Measurements from ENCODE around the gene CALR3. TPM values are rescaled to one million over a fixed set of nuclear protein-coding genes. Genes with fewer than 3 reads are reported as not detected.

Gene CALR3
- total and polyA plus RNA-seq, 2 of the 8 experiments (the other 6 are each of a cell fraction or from before 2014, with no cell fraction given), result 0.11 to 0.32 TPM

DNA sequence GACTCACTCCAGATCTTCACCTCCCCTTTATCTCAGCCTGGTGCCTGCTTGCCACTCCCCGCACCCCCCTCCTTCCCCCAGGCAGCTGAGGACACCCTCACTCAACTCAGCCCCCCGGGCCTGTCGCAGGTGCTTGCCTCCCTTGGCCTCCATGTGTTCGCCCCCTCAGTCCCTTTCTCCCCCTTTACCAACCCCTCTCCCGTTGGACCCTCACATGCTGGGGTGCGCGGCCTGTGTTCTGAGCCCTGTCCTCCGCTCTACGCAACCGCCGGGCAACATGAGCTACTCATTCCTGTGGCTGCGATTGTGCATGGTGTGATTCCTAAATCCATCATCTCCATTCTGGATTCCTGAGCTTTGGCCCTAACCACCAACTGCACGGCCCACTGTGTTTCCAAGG is 41.1 kb upstream of the CALR3 start:
- no peak overlapping the region for H3K23ac ChIP-seq (ENCODE audit: insufficient read length)
- WGBS, 2 experiments (ENCODE audit: extremely low coverage in 1 of 2, insufficient coverage in 1 of 2, insufficient read length in 1 of 2, insufficient replicate concordance in 2 of 2, low coverage in 1 of 2, low lambda C conversion rate in 2 of 2, missing lambda C conversion rate in 1 of 2), result 95% methylated on average over 10 of the region's 13 CpGs; no CpG with 5 or more reads in 1 of the 2 experiments
- H2BK5ac ChIP-seq (ENCODE audit: low read depth, low read length), result no peak overlapping the region
- no peak for TF ChIP-seq SRF (IDR thresholded peaks at IDR 0.05; ENCODE audit: low read depth, low read length)
- no peak for TF ChIP-seq RAD21 (IDR thresholded peaks at IDR 0.05 in 1 of 2, conservative IDR thresholded peaks at IDR 0.05 in 1 of 2; ENCODE audit: low read depth in 2 of 2, low read length in 2 of 2)
- TF ChIP-seq, protein P1, sequence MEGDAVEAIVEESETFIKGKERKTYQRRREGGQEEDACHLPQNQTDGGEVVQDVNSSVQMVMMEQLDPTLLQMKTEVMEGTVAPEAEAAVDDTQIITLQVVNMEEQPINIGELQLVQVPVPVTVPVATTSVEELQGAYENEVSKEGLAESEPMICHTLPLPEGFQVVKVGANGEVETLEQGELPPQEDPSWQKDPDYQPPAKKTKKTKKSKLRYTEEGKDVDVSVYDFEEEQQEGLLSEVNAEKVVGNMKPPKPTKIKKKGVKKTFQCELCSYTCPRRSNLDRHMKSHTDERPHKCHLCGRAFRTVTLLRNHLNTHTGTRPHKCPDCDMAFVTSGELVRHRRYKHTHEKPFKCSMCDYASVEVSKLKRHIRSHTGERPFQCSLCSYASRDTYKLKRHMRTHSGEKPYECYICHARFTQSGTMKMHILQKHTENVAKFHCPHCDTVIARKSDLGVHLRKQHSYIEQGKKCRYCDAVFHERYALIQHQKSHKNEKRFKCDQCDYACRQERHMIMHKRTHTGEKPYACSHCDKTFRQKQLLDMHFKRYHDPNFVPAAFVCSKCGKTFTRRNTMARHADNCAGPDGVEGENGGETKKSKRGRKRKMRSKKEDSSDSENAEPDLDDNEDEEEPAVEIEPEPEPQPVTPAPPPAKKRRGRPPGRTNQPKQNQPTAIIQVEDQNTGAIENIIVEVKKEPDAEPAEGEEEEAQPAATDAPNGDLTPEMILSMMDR (IDR thresholded peaks at IDR 0.05; ENCODE audit: control extremely low read depth in 1 of 3, insufficient read depth in 1 of 3, low read depth in 1 of 3, low read length in 3 of 3), result no peak
- no peak for TF ChIP-seq SP4 (IDR thresholded peaks at IDR 0.05; ENCODE audit: low read length)
- no peak for TF ChIP-seq NANOG (IDR thresholded peaks at IDR 0.05; ENCODE audit: insufficient read depth, low read depth, low read length, poor library complexity, severe bottlenecking)
- no peak for TF ChIP-seq RFX5 (IDR thresholded peaks at IDR 0.05; ENCODE audit: borderline replicate concordance, low read depth, low read length)
- no peak for TF ChIP-seq EGR1 (IDR thresholded peaks at IDR 0.05; ENCODE audit: borderline replicate concordance, low read depth, low read length)
- no peak for TF ChIP-seq GTF2F1 (IDR thresholded peaks at IDR 0.05; ENCODE audit: borderline replicate concordance, low read depth, low read length)
- TF ChIP-seq SAP30 (IDR thresholded peaks at IDR 0.05; ENCODE audit: insufficient read depth, insufficient replicate concordance, low read length), result no peak
- DNase-seq (ENCODE audit: low read depth in 1 of 2, low spot score in 2 of 2) (no peak), FAIRE-seq (no peak)
- no peak overlapping the region for H3K14ac ChIP-seq (ENCODE audit: insufficient read length)
- no peak overlapping the region for H2BK12ac ChIP-seq (ENCODE audit: low read depth, low read length)
- no peak overlapping the region for H3K56ac ChIP-seq (replicated peaks; ENCODE audit: insufficient read length, low read depth, low read length)
- no peaks in the 10 kb centered on the region for H3K27me3 ChIP-seq (replicated peaks in 1 of 4; ENCODE audit: control insufficient read depth in 3 of 4, extremely low read depth in 1 of 4, insufficient read depth in 3 of 4, low read length in 3 of 4)
- peaks cover 15% of the 10 kb centered on the region for H3K79me1 ChIP-seq (ENCODE audit: low read depth, low read length)
- H3K79me2 ChIP-seq (ENCODE audit: control insufficient read depth in 1 of 2, insufficient read depth in 2 of 2, low read length in 2 of 2), result peaks cover 35 to 58% of the 10 kb centered on the region in 2 experiments
- no peak overlapping the region for H3K4ac ChIP-seq (replicated peaks; ENCODE audit: insufficient read length, low read depth, low read length)
- peaks cover 6% of the 10 kb centered on the region; the same call in 1 of the 2 replicates for H3K23me2 ChIP-seq (ENCODE audit: low read depth, low read length)
- no peak overlapping the region for H4K5ac ChIP-seq (ENCODE audit: insufficient read length, low read depth, low read length)
- no peak overlapping the region for H4K8ac ChIP-seq (ENCODE audit: extremely low read depth, insufficient read depth, low read length)
- no peak overlapping the region for H2AFZ ChIP-seq (ENCODE audit: low read length)
- H4K20me1 ChIP-seq (replicated peaks in 1 of 2; ENCODE audit: control insufficient read depth in 1 of 2, insufficient read depth in 2 of 2, low read length in 2 of 2), result peaks cover 25 to 45% of the 10 kb centered on the region in 2 experiments
- no peak overlapping the region for H2BK15ac ChIP-seq (ENCODE audit: low read length)
- no peak overlapping the region for H4K91ac ChIP-seq (replicated peaks; ENCODE audit: insufficient read length, low read length)
- no peak overlapping the region for H3K27ac ChIP-seq (ENCODE audit: low read depth, low read length)
- H2AK5ac ChIP-seq (ENCODE audit: low read depth, low read length), result no peak overlapping the region
- H2BK20ac ChIP-seq (ENCODE audit: low read length), result no peak overlapping the region
- H3K9ac ChIP-seq (replicated peaks in 1 of 4; ENCODE audit: extremely low read depth in 1 of 4, low read depth in 3 of 4, low read length in 3 of 4), result no peak overlapping the region
- peaks cover 13 to 54% (median 37%) of the 10 kb centered on the region in 4 experiments for H3K36me3 ChIP-seq (ENCODE audit: control insufficient read depth in 2 of 4, insufficient read depth in 4 of 4, low read length in 3 of 4)
- H3K4me3 ChIP-seq (ENCODE audit: extremely low read depth in 1 of 4, insufficient read depth in 2 of 4, low read depth in 3 of 4, low read length in 4 of 4), result no peak overlapping the region
- H3K18ac ChIP-seq (ENCODE audit: extremely low read depth, low read length), result no peak overlapping the region
- CTCF ChIA-PET (ENCODE audit: partially characterized antibody), result interaction anchor here (1.0 kb wide), 1 partner anchor 64 kb away, joined by 3 read pairs; no protein-coding TSS in a partner anchor
- no peak overlapping the region for H3K4me2 ChIP-seq (ENCODE audit: insufficient read depth in 1 of 2, low read depth in 2 of 2, low read length in 2 of 2)
- POLR2A ChIA-PET (ENCODE audit: partially characterized antibody), result interaction anchor here (1.1 to 3.3 kb wide), 4 partner anchors 8 to 123 kb away, joined by 3 to 9 read pairs (median 4); partner anchors contain the start of gene SMIM7
- no peak overlapping the region for H2BK120ac ChIP-seq (replicated peaks; ENCODE audit: low read depth, low read length)
- H3K4me1 ChIP-seq (replicated peaks in 1 of 4; ENCODE audit: control insufficient read depth in 3 of 4, insufficient read depth in 4 of 4, low read length in 3 of 4), result peaks cover 0 to 5% (median 3%) of the 10 kb centered on the region in 4 experiments; a peak in 4 of 7 replicates
- no peaks in the 10 kb centered on the region for H3K9me3 ChIP-seq (ENCODE audit: insufficient read depth in 2 of 2, low read depth in 1 of 2, low read length in 1 of 2)

All from H1 (cell line).